SIG-M5 treated with dmso at 0.1 percent for 504 hours (cell line): ENCODE measurements around the gene NIN.

ENCODE experiments used
- DNase-seq: peaks from one replicate; lab custom pipeline; 2025; ENCODE audit not compliant: unreplicated experiment; lab: John Stamatoyannopoulos, UW

NIN gene

GRCh38 chr14:50792051-50792477, 38.9 kb downstream of the NIN start:
- no peak for DNase-seq

GRCh38 chr14:50791201-50791600, 39.8 kb downstream of the NIN start:
- no peak for DNase-seq

GRCh38 chr14:50790589-50790988, 40.4 kb downstream of the NIN start:
- DNase-seq, result no peak

GRCh38 chr14:50786751-50787464, 44.1 kb downstream of the NIN start:
- no peak for DNase-seq

GRCh38 chr14:50785457-50786063, 45.4 kb downstream of the NIN start:
- no peak for DNase-seq

- DNase-seq, result no peak
These were observed 46.1 kb downstream of the NIN start for GRCh38 chr14:50784683-50785456.

GRCh38 chr14:50783563-50783962, 47.4 kb downstream of the NIN start:
- DNase-seq, result no peak

- no peak for DNase-seq
These were observed 50.6 kb downstream of the NIN start for GRCh38 chr14:50780393-50780792.

GRCh38 chr14:50778721-50779483, 52.1 kb downstream of the NIN start:
- DNase-seq, result no peak

- no peak for DNase-seq
These were observed 54.4 kb downstream of the NIN start for GRCh38 chr14:50776522-50776921.

GRCh38 chr14:50775357-50775756, 55.6 kb downstream of the NIN start:
- DNase-seq, result no peak

- DNase-seq, result no peak
These were observed 56.3 kb downstream of the NIN start for GRCh38 chr14:50774542-50775267.

GRCh38 chr14:50773632-50774541, 57.1 kb downstream of the NIN start:
- no peak for DNase-seq

GRCh38 chr14:50772412-50772811, 58.5 kb downstream of the NIN start:
- DNase-seq, result no peak

GRCh38 chr14:50770586-50770985, 60.4 kb downstream of the NIN start:
- DNase-seq, result no peak

GRCh38 chr14:50769863-50770500, 61.0 kb downstream of the NIN start:
- DNase-seq, result no peak

- DNase-seq, result no peak
These were observed 62.3 kb downstream of the NIN start for GRCh38 chr14:50768680-50769079.

GRCh38 chr14:50766338-50766886, 64.5 kb downstream of the NIN start:
- DNase-seq, result no peak
